Hematopoietic multipotent progenitor cell (in vitro differentiated cells): ENCODE data around the gene CUTA. TPM values are rescaled to one million over a fixed set of nuclear protein-coding genes. Genes with fewer than 3 reads are reported as not detected.

Experiments used
- DNase-seq, 3 donors: peaks; one replicate each; pipeline ENCODE4 v3.0.0-alpha.2; 2011 to 2015; ENCODE audit warnings: low read depth in 2 of 3, low spot score in 2 of 3
- total RNA-seq: library from RNA; depleted of rRNA; stranded (reverse); fragments of >200 nt; gene quantifications from one replicate; pipeline ENCODE4 v1.2.3, GENCODE V29; 2012

CUTA gene
- total RNA-seq, 1 donor, result 109 TPM

DNA sequence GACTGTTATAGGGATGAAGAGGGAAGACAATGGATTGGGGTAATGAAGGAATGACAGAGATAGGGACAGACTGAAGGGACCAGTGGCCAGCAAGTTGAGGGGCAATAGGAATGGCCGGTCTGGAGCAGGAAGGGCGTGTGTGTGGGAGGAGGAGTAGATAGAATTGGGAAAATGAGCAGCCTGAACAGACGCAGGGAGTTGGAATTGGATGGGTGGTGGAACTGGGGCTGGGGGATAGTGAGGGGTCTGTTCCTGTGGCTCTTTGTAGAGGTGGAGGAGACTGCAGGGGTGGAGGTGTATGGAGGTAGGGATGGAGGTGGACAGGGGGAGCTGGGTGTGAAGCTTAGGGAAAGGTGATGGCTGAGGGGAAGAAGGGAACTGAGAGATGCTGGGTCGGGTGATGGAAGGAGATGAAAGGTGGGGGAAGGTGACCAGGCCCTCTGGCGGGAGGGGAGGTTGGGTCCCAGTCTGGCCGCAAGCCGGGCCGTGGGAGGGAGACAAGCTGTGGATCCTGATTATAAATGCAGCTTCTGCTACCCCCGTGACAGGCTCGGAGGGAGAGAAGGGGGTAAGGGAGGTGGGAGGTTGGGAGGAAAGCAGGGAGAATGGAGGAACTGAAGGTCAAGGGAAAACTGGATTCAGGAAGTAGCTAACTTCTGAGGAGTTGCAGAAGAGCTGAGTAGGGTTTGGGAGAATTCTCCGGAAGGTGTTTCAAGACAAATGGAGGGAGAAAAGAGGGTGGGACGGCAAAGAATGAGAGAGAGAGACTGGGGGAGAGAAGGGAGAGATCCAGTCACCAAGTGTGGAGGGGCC lies 7.2 kb upstream of the CUTA start:
- no peak for DNase-seq

DNA sequence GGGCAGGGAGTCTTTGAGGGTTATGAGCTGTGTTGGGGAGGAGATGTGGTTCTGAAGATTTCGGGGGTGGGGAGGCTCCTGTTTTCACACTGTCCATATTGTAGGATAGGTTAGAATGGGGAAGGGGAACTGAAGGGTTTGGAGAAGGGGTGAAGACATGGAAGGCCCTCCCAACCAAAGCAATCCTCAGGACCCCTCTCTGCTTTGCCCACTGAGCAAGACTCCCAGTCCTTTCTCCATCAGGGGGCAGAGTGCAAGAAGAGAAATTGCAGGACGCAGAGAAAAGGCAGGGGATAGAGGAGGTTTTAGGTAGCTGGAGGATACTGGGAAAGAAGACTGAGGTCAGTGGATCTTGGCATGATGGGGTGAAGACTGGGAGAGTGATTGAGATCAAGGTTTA lies 5.9 kb upstream of the CUTA start:
- no peak for DNase-seq

DNA sequence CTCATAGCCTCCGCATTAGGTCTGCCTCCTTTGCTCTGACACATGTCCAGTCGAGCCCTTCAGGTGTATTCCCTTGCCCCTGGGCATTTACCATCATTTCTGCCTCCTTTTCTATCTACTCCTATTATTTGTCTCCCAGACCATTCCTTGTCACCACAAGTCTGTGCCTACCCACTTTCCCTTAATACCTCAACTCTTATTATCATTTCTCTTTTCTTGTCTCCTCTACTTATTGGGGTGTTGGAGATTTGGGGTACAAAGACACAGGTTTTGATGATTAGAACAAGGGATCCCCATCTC lies 3.4 kb upstream of the CUTA start:
- DNase-seq, result no peak

GRCh38 chr6:33420491-33421343 lies 2.8 kb upstream of the CUTA start:
- DNase-seq, result peak in 1 of 3 donors; percentile 28

DNA sequence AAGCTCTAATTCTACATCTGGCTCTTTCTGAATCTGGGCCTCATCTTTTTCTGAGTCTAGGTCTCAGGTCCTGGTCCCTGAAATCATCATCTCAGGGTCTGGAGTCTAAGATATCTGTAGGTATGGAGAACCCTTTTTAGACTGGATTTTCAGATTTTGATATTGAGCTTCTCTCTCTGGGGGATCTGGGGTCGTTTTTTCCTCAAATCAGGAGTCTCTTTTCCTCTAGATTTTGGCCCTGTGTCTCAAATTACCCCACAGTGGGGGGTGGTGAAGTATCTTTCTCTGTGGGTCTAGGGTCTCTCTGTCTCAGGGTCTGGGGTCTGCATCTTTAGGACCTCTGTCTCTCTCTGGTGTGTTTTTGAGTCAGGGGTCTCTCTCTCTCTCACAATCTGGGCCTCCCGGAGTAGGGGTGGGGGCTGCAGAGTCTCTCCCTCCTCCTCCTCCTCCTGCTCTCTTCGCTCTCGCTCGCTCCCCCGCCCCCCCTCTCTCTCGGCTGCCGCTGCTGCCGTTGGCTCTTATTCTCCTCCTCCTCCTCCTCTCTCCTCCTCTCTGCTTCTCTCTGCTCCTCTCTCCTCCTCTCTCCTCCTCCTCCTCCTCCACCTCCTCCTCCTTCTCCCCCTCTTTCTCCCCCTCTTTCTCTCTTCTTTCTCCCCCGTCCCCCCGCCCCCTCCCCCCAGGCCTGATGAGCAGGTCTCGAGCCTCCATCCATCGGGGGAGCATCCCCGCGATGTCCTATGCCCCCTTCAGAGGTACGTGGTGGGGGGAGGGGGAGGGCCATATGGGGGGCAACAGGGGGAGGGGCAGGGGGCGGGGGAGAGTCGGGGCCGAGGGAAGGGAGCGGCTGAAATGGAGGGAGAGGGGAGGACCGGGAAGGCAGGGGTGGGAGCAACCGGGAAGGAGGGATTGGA lies 1.9 kb upstream of the CUTA start, which contains the start of gene SYNGAP1:
TSS of gene SYNGAP1 (plus strand) at position 486 of the 911 bp plus-strand sequence. CDS start at position 686, 200 bp downstream.
- DNase-seq, result peak in 1 of 3 donors; percentile 29

DNA sequence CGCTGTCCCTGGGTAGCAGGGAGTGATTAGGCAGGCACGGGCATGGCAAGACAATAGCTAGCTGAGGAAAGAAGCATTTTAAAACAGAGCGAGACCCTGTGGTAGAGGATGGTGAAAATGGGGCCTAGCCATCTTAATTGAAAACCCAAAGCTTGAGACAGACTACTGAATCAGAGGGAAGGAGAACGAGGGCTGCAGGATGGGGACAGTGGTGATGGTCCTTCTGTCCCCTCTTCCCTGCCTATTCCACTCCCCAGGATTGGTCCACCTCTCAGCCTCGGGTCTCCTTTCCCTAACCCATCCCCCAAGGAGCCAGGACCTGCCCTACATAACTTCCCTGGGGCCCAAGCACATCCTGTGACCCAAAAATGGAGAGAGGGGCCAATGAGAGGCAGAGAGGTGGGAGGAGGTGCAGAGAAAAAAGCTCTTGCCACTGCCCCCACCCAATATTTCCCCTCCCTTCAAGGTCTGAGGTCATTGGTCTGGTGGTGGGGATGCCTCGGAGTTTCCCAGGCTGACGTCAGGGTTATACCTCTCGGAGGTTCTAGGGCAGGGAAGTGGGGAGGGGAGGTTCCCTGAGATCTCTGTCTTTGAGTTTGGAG lies 884 bp upstream of the CUTA start:
- DNase-seq, result peak in 1 of 3 donors; percentile 33

GRCh38 chr6:33417128-33417902 lies 592 bp downstream of the CUTA start:
- no peak for DNase-seq

- DNase-seq, result no peak
Observed at GRCh38 chr6:33416386-33417127, 1.4 kb downstream of the CUTA start.

DNA sequence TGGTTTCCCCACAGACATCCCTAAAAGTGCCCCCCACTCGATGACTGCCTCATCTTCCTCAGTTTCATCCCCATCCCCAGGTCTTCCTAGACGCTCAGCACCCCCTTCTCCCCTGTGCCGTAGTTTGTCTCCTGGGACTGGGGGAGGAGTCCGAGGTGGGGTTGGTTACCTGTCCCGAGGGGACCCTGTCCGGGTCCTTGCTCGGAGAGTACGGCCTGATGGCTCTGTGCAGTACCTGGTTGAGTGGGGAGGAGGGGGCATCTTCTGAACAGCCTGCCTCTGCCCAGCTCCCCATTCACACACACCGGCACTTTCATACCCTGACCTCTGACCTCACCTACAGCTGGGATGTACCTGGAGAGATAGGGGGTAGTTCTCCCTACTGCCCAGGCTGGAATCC lies 2.1 kb downstream of the CUTA start:
- DNase-seq, result no peak

- DNase-seq, result peak in 1 of 3 donors; percentile 65
Observed at GRCh38 chr6:33414592-33415271, 3.2 kb downstream of the CUTA start.

- no peak for DNase-seq
Observed at GRCh38 chr6:33413241-33414120, 4.4 kb downstream of the CUTA start.

- DNase-seq, result no peak
Observed at GRCh38 chr6:33412140-33413009, 5.5 kb downstream of the CUTA start.

DNA sequence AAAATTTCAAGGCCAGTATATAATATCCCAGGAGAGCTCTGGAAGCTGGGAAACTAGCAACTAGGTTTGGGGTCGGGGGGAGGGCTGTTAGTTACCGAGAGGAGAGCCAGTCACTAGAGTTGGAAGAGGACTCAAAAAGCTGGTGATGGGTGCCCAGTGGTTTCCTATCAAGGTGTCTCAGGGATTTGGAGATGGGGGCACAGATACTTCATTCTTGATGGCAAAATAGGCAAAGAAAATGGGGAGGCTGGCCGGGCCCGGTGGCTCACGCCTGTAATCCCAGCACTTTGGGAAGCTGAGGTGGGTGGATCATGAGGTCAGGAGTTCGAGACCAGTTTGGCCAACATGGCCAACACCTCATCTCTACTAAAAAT lies 6.3 kb downstream of the CUTA start:
- no peak for DNase-seq

DNA sequence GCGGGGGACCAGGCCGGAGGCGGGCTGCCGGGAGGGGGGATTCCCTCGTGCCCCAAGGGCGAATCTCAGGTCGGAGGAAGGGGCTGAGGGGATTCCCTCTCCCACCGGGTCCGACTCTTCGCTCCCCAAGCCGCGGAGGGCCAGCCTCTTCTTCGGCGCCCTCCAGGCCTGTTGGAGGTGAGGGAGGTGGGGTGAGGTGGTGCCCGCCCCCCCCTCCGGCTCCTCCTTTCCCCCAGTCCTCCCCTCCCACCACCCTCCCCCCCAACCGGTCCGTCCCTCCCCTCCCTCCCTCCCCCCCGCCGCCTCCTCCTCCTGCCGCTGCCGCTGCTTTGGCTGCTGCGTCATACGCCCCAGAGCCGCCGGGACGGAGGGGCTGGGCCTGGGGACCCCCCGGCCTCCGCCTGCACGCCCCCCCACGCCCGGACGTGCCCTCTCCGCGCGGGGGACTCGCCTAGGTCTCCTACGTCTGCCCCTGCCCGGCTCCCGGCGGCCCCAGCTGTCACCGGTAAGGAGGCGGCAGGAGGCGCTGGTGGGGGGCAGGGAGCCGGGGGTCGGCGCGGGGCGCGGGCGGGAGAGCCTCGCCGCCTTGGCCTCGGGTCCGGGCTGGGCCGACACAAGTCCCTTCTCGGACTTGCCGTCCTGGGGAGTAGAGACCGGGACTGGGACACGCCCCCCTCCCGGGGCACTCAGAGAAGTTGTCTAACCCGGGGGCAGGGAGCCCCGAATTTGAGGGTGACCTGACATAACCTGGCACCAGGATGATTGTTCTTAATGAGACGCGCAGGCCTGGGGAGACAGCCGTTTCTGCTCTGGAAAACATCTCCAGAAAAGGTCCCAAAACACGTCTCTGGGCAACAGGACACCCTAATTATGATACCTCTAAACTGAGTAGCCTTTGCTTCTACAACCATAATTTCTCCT lies 6.9 kb downstream of the CUTA start, which contains the start of gene PHF1:
TSS of gene PHF1 (plus strand) at position 304 of the 921 bp plus-strand sequence. CDS start 1,250 bp downstream, outside the sequence.
- peak in 1 of 3 donors; percentile 95 for DNase-seq

GRCh38 chr6:33410050-33410710 lies 7.7 kb downstream of the CUTA start:
- DNase-seq, result peak; percentile 96 to 99 (median 97)
